ENCODE results near the gene LETM1.

- TF ChIP-seq CTCF (IDR thresholded peaks at IDR 0.05) (no peak), POLR2A (IDR thresholded peaks at IDR 0.05) (no peak)
Observed at GRCh38 chr4:1830234-1830633, 25.7 kb downstream of the LETM1 start.
